Spleen (tissue), 11 donors: ENCODE measurements around the gene SBK2. TPM values are rescaled to one million over a fixed set of nuclear protein-coding genes. Genes with fewer than 3 reads are reported as not detected.

Experiments
- DNase-seq: peaks from one replicate; pipeline ENCODE4 v3.0.0-alpha.2; 2020
- H3K27ac ChIP-seq, 8 donors: fragments of 200-600 bp; sonication (generic) in 7 of 8; 1 replicate in 4 of 8; 2 replicates in 4 of 8; pipeline versions ENCODE4 v1.5.0 to v1.8.0; 2016 to 2021; ENCODE audit warnings: inconsistent platforms in 4 of 8, mild to moderate bottlenecking in 4 of 8, moderate library complexity in 1 of 8
- H3K27me3 ChIP-seq, 7 donors: fragments of 200-600 bp; sonication (generic) in 6 of 7; replicated peaks in 1 of 7; 1 replicate in 4 of 7; 2 replicates in 3 of 7; pipeline versions ENCODE4 v1.5.0 to v1.8.0; 2016 to 2021; ENCODE audit warnings: inconsistent platforms in 3 of 7, mild to moderate bottlenecking in 1 of 7
- H3K36me3 ChIP-seq, 6 donors: fragments of 200-600 bp; sonication (generic) in 5 of 6; 1 replicate in 4 of 6; 2 replicates in 2 of 6; pipeline versions ENCODE4 v1.5.0 to v1.8.0; 2016 to 2021; ENCODE audit warnings: inconsistent platforms in 2 of 6
- H3K4me1 ChIP-seq, 6 donors: fragments of 200-600 bp; sonication (generic) in 5 of 6; 1 replicate in 3 of 6; 2 replicates in 3 of 6; pipeline versions ENCODE4 v1.5.0 to v1.8.0; 2016 to 2021; ENCODE audit warnings: inconsistent platforms in 3 of 6
- H3K4me3 ChIP-seq, 8 donors: fragments of 200-600 bp; sonication (generic) in 7 of 8; 1 replicate in 4 of 8; 2 replicates in 4 of 8; pipeline versions ENCODE4 v1.5.0 to v1.8.0; 2016 to 2021; ENCODE audit warnings: inconsistent platforms in 4 of 8, mild to moderate bottlenecking in 4 of 8, moderate library complexity in 2 of 8
- H3K9me3 ChIP-seq, 8 donors: fragments of 200-600 bp; sonication (generic) in 7 of 8; 1 replicate in 4 of 8; 2 replicates in 4 of 8; pipeline versions ENCODE4 v1.5.0 to v1.8.0; 2016 to 2021; ENCODE audit warnings: inconsistent platforms in 4 of 8
- POLR2A ChIP-seq, 3 donors: fragments of 450-650 bp; IDR thresholded peaks; one replicate each; pipeline ENCODE4 v1.5.1; 2017; ENCODE audit warnings: antibody characterized with exemption in 3 of 3, mild to moderate bottlenecking in 1 of 3
- POLR2AphosphoS5 ChIP-seq, 3 donors: sonication (generic); formaldehyde crosslinking; IDR thresholded peaks; one replicate each; pipeline ENCODE4 v1.5.1; 2017; ENCODE audit warnings: antibody characterized with exemption in 3 of 3
- WGBS, 5 donors: extraction: QIAGEN DNeasy Blood & Tissue Kit in 3 of 5; methylation state at CpG; one replicate each; pipeline versions ENCODE4 v1.1.5 to v1.1.7; 2013 to 2018; 5-methylcytosine and 5-hydroxymethylcytosine counted together
- intact Hi-C: fragments of 100-400 bp; cut with DNase I; formaldehyde crosslinking; loops from one replicate; pipeline ENCODE4 v1.15.0; 2023; ENCODE audit warnings: low total_unique reads
- polyA plus RNA-seq, 3 donors: library from polyadenylated mRNA; stranded (reverse); fragments of 200-250 nt; gene quantifications; one replicate each; pipeline ENCODE4 v1.2.1, GENCODE V29; 2013
- total RNA-seq, 7 donors: library from RNA; depleted of rRNA in 3 of 7; stranded (reverse); fragments of >200 nt in 3 of 7; fragmentation: NEBNext Ultra II Directional in 4 of 7; extraction: Animal tissue kit (Norgen Biotek cat#: 25700) in 4 of 7; gene quantifications; one replicate each; pipeline versions ENCODE4 v1.1.0 to v1.2.1, GENCODE V29; 2016 to 2021
- TF ChIP-seq, protein P1 (sequence below), 11 experiments: fragments of 200-600 bp in 7 of 11; fragments of 450-650 bp in 4 of 11; sonication (generic) in 4 of 11; IDR thresholded peaks in 8 of 11; conservative IDR thresholded peaks in 3 of 11; 1 replicate in 7 of 11; 2 replicates in 4 of 11; pipeline versions ENCODE4 v1.4.0 to v1.8.0; 2016 to 2021; ENCODE audit warnings: antibody characterized with exemption in 11 of 11, inconsistent platforms in 4 of 11, mild to moderate bottlenecking in 1 of 11
- donor health status: healthy with polysubstance abuse.
- donor health status: DM: no; HTN: no; CAD: no; lungs with moderate emphysema.
- donor health status: DM: no; HTN: no; CAD: no.
- donor health status: Bipolar disorder and iron deficiency.
- donor health status: healthy.
- donor health status: DM: no; HTN: no; CAD: no.
- donor health status: DM: yes; HTN: yes; CAD: no.

The SBK2 gene
- total and polyA plus RNA-seq, 10 donors, result not detected

DNA sequence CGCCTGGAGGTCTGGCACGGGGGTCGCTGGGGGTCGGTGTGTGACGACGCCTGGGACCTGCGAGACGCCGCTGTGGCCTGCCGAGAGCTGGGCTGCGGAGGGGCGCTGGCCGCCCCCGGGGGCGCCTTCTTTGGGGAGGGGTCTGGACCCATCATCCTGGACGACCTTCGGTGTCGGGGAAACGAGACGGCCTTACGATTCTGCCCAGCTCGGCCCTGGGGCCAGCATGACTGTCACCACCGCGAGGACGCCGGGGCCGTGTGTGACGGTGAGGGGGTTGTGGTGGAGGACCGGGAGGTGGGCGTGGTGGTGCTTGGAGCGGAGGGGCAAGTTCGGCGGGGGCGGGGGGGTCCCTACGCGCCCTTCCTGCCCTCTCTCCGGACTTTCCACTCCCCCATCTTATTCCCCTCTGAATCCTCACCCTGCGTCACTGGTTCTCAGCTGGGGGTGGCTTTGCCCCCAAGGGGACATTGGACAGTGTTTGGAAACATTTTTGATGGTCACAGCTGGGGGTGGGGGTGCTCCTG, 43.2 kb downstream of the SBK2 start:
- 43 to 66% (median 52%) methylated on average over 31 to 38 of the region's 38 CpGs; no CpG with 5 or more reads in 1 of the 5 donors for WGBS, 5 donors
- no peak for DNase-seq
- Histone ChIP-seq H3K27me3 (peaks cover 0 to 60% (median 14%) of the 10 kb centered on the region in 7 donors), H3K4me3 (peak overlapping the region in 6 of 8 donors; percentile 22 to 56 (median 26)), H3K27ac (peak overlapping the region; percentile 27 to 88 (median 84)), H3K36me3 (peaks cover 0 to 6% (median 0%) of the 10 kb centered on the region in 6 donors), H3K9me3 (no peaks in the 10 kb centered on the region), H3K4me1 (peaks cover 0 to 33% (median 9%) of the 10 kb centered on the region in 6 donors)
- intact Hi-C loops, result no loop called here
- TF ChIP-seq, protein P1, sequence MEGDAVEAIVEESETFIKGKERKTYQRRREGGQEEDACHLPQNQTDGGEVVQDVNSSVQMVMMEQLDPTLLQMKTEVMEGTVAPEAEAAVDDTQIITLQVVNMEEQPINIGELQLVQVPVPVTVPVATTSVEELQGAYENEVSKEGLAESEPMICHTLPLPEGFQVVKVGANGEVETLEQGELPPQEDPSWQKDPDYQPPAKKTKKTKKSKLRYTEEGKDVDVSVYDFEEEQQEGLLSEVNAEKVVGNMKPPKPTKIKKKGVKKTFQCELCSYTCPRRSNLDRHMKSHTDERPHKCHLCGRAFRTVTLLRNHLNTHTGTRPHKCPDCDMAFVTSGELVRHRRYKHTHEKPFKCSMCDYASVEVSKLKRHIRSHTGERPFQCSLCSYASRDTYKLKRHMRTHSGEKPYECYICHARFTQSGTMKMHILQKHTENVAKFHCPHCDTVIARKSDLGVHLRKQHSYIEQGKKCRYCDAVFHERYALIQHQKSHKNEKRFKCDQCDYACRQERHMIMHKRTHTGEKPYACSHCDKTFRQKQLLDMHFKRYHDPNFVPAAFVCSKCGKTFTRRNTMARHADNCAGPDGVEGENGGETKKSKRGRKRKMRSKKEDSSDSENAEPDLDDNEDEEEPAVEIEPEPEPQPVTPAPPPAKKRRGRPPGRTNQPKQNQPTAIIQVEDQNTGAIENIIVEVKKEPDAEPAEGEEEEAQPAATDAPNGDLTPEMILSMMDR (IDR thresholded peaks at IDR 0.05 in 8 of 11, conservative IDR thresholded peaks at IDR 0.05 in 3 of 11), result no peak
- peak in 2 of 3 donors; percentile 50 to 56 for TF ChIP-seq POLR2AphosphoS5 (IDR thresholded peaks at IDR 0.05)

DNA sequence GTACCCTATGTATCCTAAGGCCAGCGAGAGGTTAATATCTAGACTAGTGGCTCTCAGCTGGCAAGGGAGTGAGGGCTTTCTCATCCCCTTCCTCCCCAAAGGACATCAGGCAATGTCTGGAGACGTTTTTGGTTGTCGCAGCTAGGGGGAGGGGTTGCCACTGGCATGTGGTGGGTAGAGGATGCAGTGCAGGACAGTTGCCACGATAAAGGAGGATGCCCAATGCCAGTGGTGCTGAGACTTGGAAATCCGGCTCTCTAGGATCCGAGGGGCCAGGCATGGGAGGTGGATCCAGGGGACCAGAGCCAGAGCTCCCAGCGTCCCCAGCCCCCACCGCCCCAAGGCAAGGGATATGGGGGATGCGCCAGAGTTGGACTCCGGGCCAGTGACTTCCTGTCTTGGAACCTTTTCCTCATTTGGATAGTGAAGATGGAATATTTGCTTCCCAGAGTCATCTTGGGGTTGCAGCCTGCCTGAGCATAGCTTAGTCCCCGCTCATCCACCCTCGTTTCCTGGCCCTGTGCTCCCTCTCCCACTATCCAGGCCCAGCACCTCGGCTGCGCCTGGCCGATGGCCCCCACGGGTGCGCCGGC, 43.8 kb downstream of the SBK2 start:
- no peaks in the 10 kb centered on the region for H3K9me3 ChIP-seq
- TF ChIP-seq POLR2AphosphoS5 (IDR thresholded peaks at IDR 0.05) (peak in 2 of 3 donors; percentile 21 to 35), POLR2A (IDR thresholded peaks at IDR 0.05) (no peak)
- TF ChIP-seq, protein P1 (IDR thresholded peaks at IDR 0.05 in 8 of 11, conservative IDR thresholded peaks at IDR 0.05 in 3 of 11), result no peak
- H3K4me1 ChIP-seq, result peaks cover 0 to 34% (median 9%) of the 10 kb centered on the region in 6 donors
- WGBS, 5 donors, result 54 to 68% (median 59%) methylated on average over 16 to 18 of the region's 18 CpGs
- peaks cover 0 to 5% (median 0%) of the 10 kb centered on the region in 6 donors for H3K36me3 ChIP-seq
- peak overlapping the region; percentile 27 to 88 (median 84) for H3K27ac ChIP-seq
- H3K27me3 ChIP-seq, result peaks cover 0 to 60% (median 14%) of the 10 kb centered on the region in 7 donors
- intact Hi-C loops, result no loop called here
- peak overlapping the region in 6 of 8 donors; percentile 12 to 56 (median 25) for H3K4me3 ChIP-seq
- DNase-seq, result no peak

DNA sequence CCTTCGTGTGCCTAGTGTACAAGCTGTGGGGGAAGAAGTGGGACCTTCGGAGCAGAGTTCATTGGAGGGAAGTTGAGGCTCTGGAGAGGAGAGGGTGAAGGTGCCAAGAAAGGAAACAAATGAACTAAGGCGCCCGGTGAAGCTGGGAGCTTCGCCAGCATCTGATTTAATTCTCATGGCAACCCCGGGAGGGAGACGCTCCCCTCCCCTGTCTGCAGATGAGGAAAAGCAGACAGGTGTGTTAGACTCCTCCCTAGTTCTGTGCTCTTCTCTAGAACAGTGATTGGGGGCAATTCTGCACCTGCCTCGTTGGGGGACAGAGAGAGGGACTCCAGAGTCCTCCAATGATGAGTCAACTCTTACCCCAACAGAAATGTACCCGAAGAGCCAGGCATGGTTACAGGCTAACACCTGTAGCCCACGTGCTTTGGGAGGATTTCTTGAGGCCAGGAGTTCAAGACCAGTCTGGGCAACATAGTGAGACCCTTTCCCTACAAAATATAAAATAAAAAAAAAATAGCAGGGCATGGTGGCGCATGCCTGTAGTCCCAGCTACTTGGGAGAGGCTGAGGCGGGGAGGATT, 44.5 kb downstream of the SBK2 start:
- Histone ChIP-seq H3K27me3 (peaks cover 0 to 60% (median 14%) of the 10 kb centered on the region in 7 donors), H3K9me3 (no peaks in the 10 kb centered on the region), H3K36me3 (no peaks in the 10 kb centered on the region), H3K4me1 (peaks cover 0 to 41% (median 14%) of the 10 kb centered on the region in 6 donors), H3K27ac (peak overlapping the region in 7 of 8 donors; percentile 22 to 88 (median 83)), H3K4me3 (no peak overlapping the region)
- 44 to 67% (median 55%) methylated on average over 12 of the region's 12 CpGs for WGBS, 5 donors
- TF ChIP-seq POLR2AphosphoS5 (IDR thresholded peaks at IDR 0.05) (no peak), POLR2A (IDR thresholded peaks at IDR 0.05) (no peak)
- TF ChIP-seq, protein P1 (IDR thresholded peaks at IDR 0.05 in 8 of 11, conservative IDR thresholded peaks at IDR 0.05 in 3 of 11), result no peak
- DNase-seq, result no peak
- intact Hi-C loops, result no loop called here
